GM23338 (cell line): ENCODE results near the gene ZNF277. TPM values are rescaled to one million over a fixed set of nuclear protein-coding genes. Genes with fewer than 3 reads are reported as not detected.

ENCODE experiments used
- CREB1 ChIP-seq: fragments of 250-450 bp; sonication (Bioruptor Pico); IDR thresholded peaks from 2 replicates; pipeline ENCODE4 v1.5.0; 2020; ENCODE audit warnings: low read depth, mild to moderate bottlenecking, moderate library complexity
- JUNB ChIP-seq: IDR thresholded peaks from one replicate; pipeline ENCODE4 v1.6.1; 2016; ENCODE audit warnings: antibody characterized with exemption; ENCODE audit not compliant: unreplicated experiment
- POLR2AphosphoS5 ChIP-seq: IDR thresholded peaks from 2 replicates; pipeline ENCODE4 v1.6.1; 2016; ENCODE audit warnings: antibody characterized with exemption, low read depth
- REST ChIP-seq: IDR thresholded peaks from one replicate; pipeline ENCODE4 v1.6.1; 2018; ENCODE audit warnings: antibody characterized with exemption; ENCODE audit not compliant: unreplicated experiment
- ZNF462 ChIP-seq: fragments of 250-450 bp; sonication (Bioruptor Pico); IDR thresholded peaks from 2 replicates; pipeline ENCODE4 v1.5.0; 2020; ENCODE audit warnings: mild to moderate bottlenecking, moderate library complexity
- polyA plus RNA-seq: library from polyadenylated mRNA; unstranded; fragments of >200 nt; fragmentation: Nextera tagmentation; extraction: Ambion mirVana; gene quantifications from 2 replicates; pipeline ENCODE4 v1.2.1, GENCODE V29; 2016
- total RNA-seq: library from RNA; depleted of rRNA; stranded (reverse); fragments of >200 nt; shearing (Covaris generic); gene quantifications from 2 replicates; pipeline ENCODE4 v1.2.3, GENCODE V29; 2014
- TF ChIP-seq, protein P1 (sequence below), 2 experiments: fragments of 200-600 bp in 1 of 2; sonication (generic) in 1 of 2; conservative IDR thresholded peaks; 2 replicates each; pipeline versions ENCODE4 v1.5.1 to v1.6.1; 2016 to 2017; ENCODE audit warnings: antibody characterized with exemption in 2 of 2, low read depth in 2 of 2, mild to moderate bottlenecking in 2 of 2, moderate library complexity in 1 of 2

The ZNF277 gene
- total and polyA plus RNA-seq, 2 experiments from 2014 or later = 25.4 to 28.9 TPM

- no peak for TF ChIP-seq ZNF462 (CRISPR knock-in tag)
- no peak for TF ChIP-seq POLR2AphosphoS5
- no peak for TF ChIP-seq JUNB
- no peak for TF ChIP-seq REST
- no peak for TF ChIP-seq CREB1 (CRISPR knock-in tag)
- TF ChIP-seq, protein P1, sequence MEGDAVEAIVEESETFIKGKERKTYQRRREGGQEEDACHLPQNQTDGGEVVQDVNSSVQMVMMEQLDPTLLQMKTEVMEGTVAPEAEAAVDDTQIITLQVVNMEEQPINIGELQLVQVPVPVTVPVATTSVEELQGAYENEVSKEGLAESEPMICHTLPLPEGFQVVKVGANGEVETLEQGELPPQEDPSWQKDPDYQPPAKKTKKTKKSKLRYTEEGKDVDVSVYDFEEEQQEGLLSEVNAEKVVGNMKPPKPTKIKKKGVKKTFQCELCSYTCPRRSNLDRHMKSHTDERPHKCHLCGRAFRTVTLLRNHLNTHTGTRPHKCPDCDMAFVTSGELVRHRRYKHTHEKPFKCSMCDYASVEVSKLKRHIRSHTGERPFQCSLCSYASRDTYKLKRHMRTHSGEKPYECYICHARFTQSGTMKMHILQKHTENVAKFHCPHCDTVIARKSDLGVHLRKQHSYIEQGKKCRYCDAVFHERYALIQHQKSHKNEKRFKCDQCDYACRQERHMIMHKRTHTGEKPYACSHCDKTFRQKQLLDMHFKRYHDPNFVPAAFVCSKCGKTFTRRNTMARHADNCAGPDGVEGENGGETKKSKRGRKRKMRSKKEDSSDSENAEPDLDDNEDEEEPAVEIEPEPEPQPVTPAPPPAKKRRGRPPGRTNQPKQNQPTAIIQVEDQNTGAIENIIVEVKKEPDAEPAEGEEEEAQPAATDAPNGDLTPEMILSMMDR (conservative IDR thresholded peaks at IDR 0.05; ENCODE audit: low read depth in 2 of 2) = no peak
These were observed 4.9 kb downstream of the ZNF277 start (continued) for GRCh38 chr7:112211348-112211907.
